Stimulated activated naive CD8-positive, alpha-beta T cell treated with anti-CD3 and anti-CD28 coated beads, Interleukin-15, Interleukin-2, amounts not matched to agents 100 ng/mL and 50 ng/mL, for 24 hours (primary cell): ENCODE results near the gene C4orf50.
"Not testable (repeated sequence)": the region's sequence is repeated elsewhere in the genome, so short reads cannot be mapped to it uniquely, and the experiment has no call there.

ENCODE experiments used
- H3K27ac Mint-ChIP-seq: one replicate; pipeline ENCODE4 v1.8.0; 2021; ENCODE audit warnings: mild to moderate bottlenecking, mixed read lengths
- H3K27me3 Mint-ChIP-seq: one replicate; pipeline ENCODE4 v1.8.0; 2021; ENCODE audit warnings: mixed read lengths
- H3K36me3 Mint-ChIP-seq: one replicate; pipeline ENCODE4 v1.8.0; 2021; ENCODE audit warnings: low read depth, mixed read lengths
- H3K4me1 Mint-ChIP-seq: one replicate; pipeline ENCODE4 v1.8.0; 2021; ENCODE audit warnings: low read depth, mixed read lengths
- H3K4me3 Mint-ChIP-seq: one replicate; pipeline ENCODE4 v1.8.0; 2021; ENCODE audit warnings: mild to moderate bottlenecking, mixed read lengths
- H3K9me3 Mint-ChIP-seq: one replicate; pipeline ENCODE4 v1.8.0; 2021; ENCODE audit warnings: mixed read lengths

Gene C4orf50

GRCh38 chr4:6011686-6012085, 6.5 kb downstream of the C4orf50 start:
- Mint-ChIP-seq H3K27me3 (peaks cover 21% of the 10 kb centered on the region), H3K9me3 (no peaks in the 10 kb centered on the region), H3K4me3 (no peak overlapping the region), H3K27ac (no peak overlapping the region), H3K36me3 (no peaks in the 10 kb centered on the region), H3K4me1 (no peaks in the 10 kb centered on the region)

DNA sequence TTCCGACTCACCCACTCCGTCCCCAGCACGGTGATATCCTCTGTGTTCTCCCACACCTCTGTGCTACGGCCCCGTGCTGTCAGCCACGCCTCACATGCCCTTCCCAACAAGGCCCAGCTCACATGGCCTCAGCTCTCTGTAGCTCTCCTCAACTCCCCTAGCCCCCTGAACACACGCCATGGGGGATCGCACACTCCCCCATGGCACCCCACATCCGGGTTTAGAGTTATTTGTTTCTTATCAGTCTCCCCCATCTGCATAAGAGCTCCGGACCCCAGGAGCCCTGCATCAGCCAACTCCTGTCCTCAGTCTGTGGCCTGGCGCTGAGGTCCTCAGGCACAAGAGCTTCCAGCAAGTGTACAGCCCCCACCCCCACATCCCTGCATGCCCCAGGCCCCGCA, 7.0 kb downstream of the C4orf50 start:
- Mint-ChIP-seq H3K9me3 (no peaks in the 10 kb centered on the region), H3K4me1 (no peaks in the 10 kb centered on the region), H3K4me3 (no peak overlapping the region), H3K36me3 (no peaks in the 10 kb centered on the region), H3K27me3 (peaks cover 22% of the 10 kb centered on the region), H3K27ac (no peak overlapping the region)

DNA sequence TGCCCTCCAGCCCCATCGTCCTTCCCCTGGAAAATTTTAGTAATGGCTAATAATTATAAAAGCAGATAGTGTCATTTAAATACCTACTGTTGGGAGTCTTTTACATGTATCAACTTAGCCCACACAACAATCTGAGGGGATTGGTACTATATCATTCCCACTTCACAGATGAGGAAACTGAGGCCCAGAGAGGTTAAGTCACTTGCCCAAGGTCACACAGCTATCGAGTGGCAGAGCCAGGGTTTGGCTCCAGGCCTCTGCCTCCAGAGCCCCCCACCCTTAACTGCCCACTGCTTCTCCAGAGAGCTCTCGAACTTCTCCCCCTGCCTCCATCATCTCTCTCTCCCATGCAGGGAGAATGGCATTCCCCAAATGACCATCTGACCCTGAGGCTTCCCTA, 7.4 kb downstream of the C4orf50 start:
- Mint-ChIP-seq H3K27ac (no peak overlapping the region), H3K9me3 (no peaks in the 10 kb centered on the region), H3K27me3 (peaks cover 24% of the 10 kb centered on the region), H3K4me3 (no peak overlapping the region), H3K36me3 (no peaks in the 10 kb centered on the region), H3K4me1 (no peaks in the 10 kb centered on the region)

DNA sequence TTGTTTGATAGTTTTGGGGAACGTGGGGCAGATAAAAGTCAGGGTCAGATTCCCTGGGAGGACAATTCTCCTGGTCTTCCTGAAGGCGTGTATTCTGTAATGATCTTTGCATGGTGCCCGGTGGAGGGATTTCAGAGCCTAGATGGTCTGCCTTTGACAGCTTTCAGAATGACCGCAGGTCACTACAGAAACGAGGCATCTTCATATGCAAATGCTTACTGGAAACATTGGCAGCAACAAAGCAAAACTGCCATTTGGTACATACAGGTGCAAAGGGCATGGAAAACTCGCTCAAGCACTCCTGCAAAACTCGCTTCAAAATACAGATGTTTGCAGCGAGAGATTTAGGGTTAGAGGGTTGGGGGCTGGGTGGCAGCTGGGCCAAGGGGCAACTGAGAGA, 8.8 kb downstream of the C4orf50 start:
- no peak overlapping the region for H3K4me3 Mint-ChIP-seq
- H3K27me3 Mint-ChIP-seq: peaks cover 25% of the 10 kb centered on the region
- no peak overlapping the region for H3K27ac Mint-ChIP-seq
- no peaks in the 10 kb centered on the region for H3K36me3 Mint-ChIP-seq
- H3K4me1 Mint-ChIP-seq: no peaks in the 10 kb centered on the region
- no peaks in the 10 kb centered on the region for H3K9me3 Mint-ChIP-seq

GRCh38 chr4:6008766-6009385, 9.4 kb downstream of the C4orf50 start:
- no peak overlapping the region for H3K4me3 Mint-ChIP-seq
- H3K4me1 Mint-ChIP-seq: no peaks in the 10 kb centered on the region
- H3K36me3 Mint-ChIP-seq: no peaks in the 10 kb centered on the region
- no peaks in the 10 kb centered on the region for H3K9me3 Mint-ChIP-seq
- H3K27ac Mint-ChIP-seq: no peak overlapping the region
- peaks cover 25% of the 10 kb centered on the region for H3K27me3 Mint-ChIP-seq

DNA sequence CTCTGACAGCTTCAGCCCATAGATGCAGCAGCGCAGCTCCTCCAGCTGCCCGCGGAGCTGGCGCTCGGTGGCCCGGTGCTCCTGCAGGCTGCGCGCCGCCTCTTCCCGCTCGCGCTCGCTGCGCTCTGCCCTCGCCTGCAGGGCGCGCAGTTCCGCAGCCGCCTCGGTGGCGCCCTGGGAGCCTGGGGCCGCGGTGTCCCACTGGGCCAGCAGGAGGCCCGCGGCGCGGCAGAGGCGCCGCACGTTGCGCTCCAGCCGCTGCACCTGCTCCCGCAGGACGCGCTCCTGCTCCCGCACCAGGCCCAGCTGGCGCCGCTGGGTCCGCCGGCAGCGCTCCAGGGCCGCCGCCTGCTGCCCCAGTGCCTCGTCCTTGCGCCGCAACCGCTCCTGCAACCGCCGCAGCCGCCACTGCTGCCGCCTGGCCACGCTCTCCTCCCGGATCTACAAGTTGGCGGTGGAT, 10.1 kb downstream of the C4orf50 start:
- Mint-ChIP-seq H3K36me3 (no peaks in the 10 kb centered on the region), H3K4me3 (no peak overlapping the region), H3K9me3 (no peaks in the 10 kb centered on the region), H3K4me1 (no peaks in the 10 kb centered on the region), H3K27me3 (peaks cover 25% of the 10 kb centered on the region), H3K27ac (no peak overlapping the region)

DNA sequence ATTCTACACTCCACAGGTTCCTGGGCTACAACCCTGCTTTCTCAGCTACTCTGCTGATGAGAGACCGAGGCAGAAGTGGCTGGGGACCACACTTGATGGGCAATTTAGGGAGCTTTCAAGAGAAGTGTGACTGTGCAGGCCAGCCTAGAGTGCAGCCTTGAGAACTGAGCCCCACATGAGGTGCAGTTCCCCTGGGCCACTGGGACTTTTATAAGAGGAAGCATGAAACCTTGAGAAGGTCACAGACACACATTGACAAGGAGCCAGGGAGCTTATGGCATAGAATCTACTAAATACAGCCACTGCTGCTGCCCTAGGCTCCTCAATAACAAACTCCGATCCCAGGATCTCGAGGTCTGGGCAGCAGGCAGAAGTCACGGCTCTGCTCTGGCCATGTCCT, 13.1 kb downstream of the C4orf50 start:
- no peak overlapping the region for H3K4me3 Mint-ChIP-seq
- no peaks in the 10 kb centered on the region for H3K4me1 Mint-ChIP-seq
- peaks cover 23% of the 10 kb centered on the region for H3K27me3 Mint-ChIP-seq
- no peaks in the 10 kb centered on the region for H3K9me3 Mint-ChIP-seq
- H3K36me3 Mint-ChIP-seq: no peaks in the 10 kb centered on the region
- no peak overlapping the region for H3K27ac Mint-ChIP-seq

- H3K9me3 Mint-ChIP-seq, H3K4me3 Mint-ChIP-seq, H3K4me1 Mint-ChIP-seq, H3K36me3 Mint-ChIP-seq, H3K27ac Mint-ChIP-seq: not testable (repeated sequence)
- H3K27me3 Mint-ChIP-seq: peaks cover 18% of the 10 kb centered on the region
Observed at GRCh38 chr4:6003485-6003884, 14.7 kb downstream of the C4orf50 start.

DNA sequence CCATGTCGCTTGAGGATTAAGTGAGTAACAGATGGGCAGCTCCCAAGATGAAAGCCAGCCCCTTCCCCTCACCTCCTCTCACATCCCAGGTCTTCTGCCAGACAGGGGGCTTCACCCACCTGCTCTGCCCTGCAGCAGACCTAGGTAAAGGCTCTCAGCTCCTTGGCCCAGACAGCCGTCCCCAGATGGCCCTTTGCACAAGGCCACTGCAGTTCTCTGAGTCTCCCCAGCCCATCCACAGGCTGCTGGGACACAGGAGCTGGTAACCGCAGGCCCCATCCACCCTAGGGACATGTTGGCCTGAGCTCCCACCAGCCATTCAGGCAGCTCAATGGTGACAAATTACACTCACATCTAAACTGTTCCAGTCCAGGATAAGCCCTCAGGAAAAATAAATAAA, 15.3 kb downstream of the C4orf50 start:
- Mint-ChIP-seq H3K27ac (no peak overlapping the region), H3K4me1 (no peaks in the 10 kb centered on the region), H3K36me3 (no peaks in the 10 kb centered on the region), H3K9me3 (no peaks in the 10 kb centered on the region), H3K27me3 (peaks cover 20% of the 10 kb centered on the region), H3K4me3 (no peak overlapping the region)

GRCh38 chr4:6002492-6002833, 15.8 kb downstream of the C4orf50 start:
- no peak overlapping the region for H3K4me3 Mint-ChIP-seq
- H3K4me1 Mint-ChIP-seq: no peaks in the 10 kb centered on the region
- H3K36me3 Mint-ChIP-seq: no peaks in the 10 kb centered on the region

GRCh38 chr4:6001680-6002491, 16.3 kb downstream of the C4orf50 start:
- H3K4me1 Mint-ChIP-seq: no peaks in the 10 kb centered on the region
- no peaks in the 10 kb centered on the region for H3K36me3 Mint-ChIP-seq
- H3K9me3 Mint-ChIP-seq: no peaks in the 10 kb centered on the region
- H3K27me3 Mint-ChIP-seq: peaks cover 17% of the 10 kb centered on the region
- no peak overlapping the region for H3K27ac Mint-ChIP-seq
- no peak overlapping the region for H3K4me3 Mint-ChIP-seq

More at GRCh38 chr4:6002492-6002833, 15.8 kb downstream of the C4orf50 start:
- Mint-ChIP-seq H3K27me3 (peaks cover 20% of the 10 kb centered on the region), H3K9me3 (no peaks in the 10 kb centered on the region), H3K27ac (no peak overlapping the region)

GRCh38 chr4:5999830-6000365, 18.3 kb downstream of the C4orf50 start:
- Mint-ChIP-seq H3K27ac (no peak overlapping the region), H3K27me3 (peaks cover 11% of the 10 kb centered on the region), H3K4me1 (no peaks in the 10 kb centered on the region), H3K9me3 (no peaks in the 10 kb centered on the region), H3K36me3 (no peaks in the 10 kb centered on the region), H3K4me3 (no peak overlapping the region)

GRCh38 chr4:5999356-5999755, 18.9 kb downstream of the C4orf50 start:
- no peaks in the 10 kb centered on the region for H3K36me3 Mint-ChIP-seq
- H3K27ac Mint-ChIP-seq: no peak overlapping the region
- no peaks in the 10 kb centered on the region for H3K4me1 Mint-ChIP-seq
- no peak overlapping the region for H3K4me3 Mint-ChIP-seq
- no peaks in the 10 kb centered on the region for H3K9me3 Mint-ChIP-seq
- peaks cover 11% of the 10 kb centered on the region for H3K27me3 Mint-ChIP-seq

- no peak overlapping the region for H3K4me3 Mint-ChIP-seq
Observed at GRCh38 chr4:5998333-5998936, 19.8 kb downstream of the C4orf50 start.

GRCh38 chr4:5996641-5997040, 21.6 kb downstream of the C4orf50 start:
- no peaks in the 10 kb centered on the region for H3K36me3 Mint-ChIP-seq
- H3K4me1 Mint-ChIP-seq: no peaks in the 10 kb centered on the region
- no peak overlapping the region for H3K27ac Mint-ChIP-seq
- H3K9me3 Mint-ChIP-seq: no peaks in the 10 kb centered on the region
- peaks cover 11% of the 10 kb centered on the region for H3K27me3 Mint-ChIP-seq
- no peak overlapping the region for H3K4me3 Mint-ChIP-seq

More at GRCh38 chr4:5998333-5998936, 19.8 kb downstream of the C4orf50 start:
- H3K4me1 Mint-ChIP-seq: no peaks in the 10 kb centered on the region
- peaks cover 11% of the 10 kb centered on the region for H3K27me3 Mint-ChIP-seq
- H3K36me3 Mint-ChIP-seq: no peaks in the 10 kb centered on the region
- no peak overlapping the region for H3K27ac Mint-ChIP-seq
- no peaks in the 10 kb centered on the region for H3K9me3 Mint-ChIP-seq
